ENCODE data around the gene RFPL3.
"Not testable (repeated sequence)": the region's sequence is repeated elsewhere in the genome, so short reads cannot be mapped to it uniquely, and the experiment has no call there.

The RFPL3 gene

DNA sequence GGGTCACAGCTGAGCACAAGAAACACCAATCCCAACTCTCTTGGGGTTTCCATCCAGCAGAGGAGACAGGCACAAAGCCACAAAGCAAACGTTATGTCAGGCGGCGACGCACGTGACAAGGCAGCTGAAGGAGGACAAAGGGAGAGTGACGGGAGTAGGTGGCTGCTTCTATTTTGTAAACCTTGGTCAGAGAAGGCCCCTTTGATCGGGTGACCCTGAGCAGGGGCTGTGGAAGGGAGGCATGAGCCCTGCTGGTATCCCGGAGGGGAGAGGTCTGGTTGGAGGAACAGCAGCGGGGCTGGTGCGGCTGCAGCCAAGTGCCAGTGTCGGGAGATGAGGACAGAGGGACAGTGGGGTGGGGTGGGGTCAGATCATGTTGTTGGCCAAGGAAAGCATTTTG is 17.3 kb upstream of the RFPL3 start:
- Histone ChIP-seq H3K79me2 (ENCODE audit: control insufficient read depth, insufficient read depth, low read length) (no peaks in the 10 kb centered on the region), H3K18ac (ENCODE audit: low read length) (no peak overlapping the region), H3K9ac (ENCODE audit: low read length) (no peak overlapping the region), H4K5ac (ENCODE audit: low read length) (no peak overlapping the region), H3K56ac (ENCODE audit: low read length) (no peak overlapping the region), H3K4me1 (ENCODE audit: control insufficient read depth, low read depth, low read length) (no peaks in the 10 kb centered on the region), H3K23ac (ENCODE audit: low read length) (no peak overlapping the region), H2BK5ac (ENCODE audit: low read length) (no peak overlapping the region), H3K27ac (ENCODE audit: low read depth, low read length) (no peak overlapping the region), H3K4me2 (ENCODE audit: low read length) (no peak overlapping the region), H4K8ac (ENCODE audit: low read depth, low read length) (no peak overlapping the region), H2BK15ac (replicated peaks; ENCODE audit: low read depth) (no peak overlapping the region), H3K27me3 (ENCODE audit: insufficient read depth, low read length, poor library complexity) (no peaks in the 10 kb centered on the region), H3K4me3 (ENCODE audit: low read length) (no peak overlapping the region), H3K4ac (ENCODE audit: low read depth, low read length) (no peak overlapping the region), H2AK5ac (ENCODE audit: low read length) (no peak overlapping the region), H3K36me3 (ENCODE audit: control insufficient read depth, insufficient read depth, low read length) (no peaks in the 10 kb centered on the region), H3K79me1 (ENCODE audit: low read length) (no peaks in the 10 kb centered on the region), H2BK120ac (ENCODE audit: low read depth, low read length) (no peak overlapping the region)
- WGBS (ENCODE audit: extremely low coverage, insufficient coverage, low lambda C conversion rate), result no CpG with 5 or more reads among the region's 11 CpGs
- no peak for DNase-seq

DNA sequence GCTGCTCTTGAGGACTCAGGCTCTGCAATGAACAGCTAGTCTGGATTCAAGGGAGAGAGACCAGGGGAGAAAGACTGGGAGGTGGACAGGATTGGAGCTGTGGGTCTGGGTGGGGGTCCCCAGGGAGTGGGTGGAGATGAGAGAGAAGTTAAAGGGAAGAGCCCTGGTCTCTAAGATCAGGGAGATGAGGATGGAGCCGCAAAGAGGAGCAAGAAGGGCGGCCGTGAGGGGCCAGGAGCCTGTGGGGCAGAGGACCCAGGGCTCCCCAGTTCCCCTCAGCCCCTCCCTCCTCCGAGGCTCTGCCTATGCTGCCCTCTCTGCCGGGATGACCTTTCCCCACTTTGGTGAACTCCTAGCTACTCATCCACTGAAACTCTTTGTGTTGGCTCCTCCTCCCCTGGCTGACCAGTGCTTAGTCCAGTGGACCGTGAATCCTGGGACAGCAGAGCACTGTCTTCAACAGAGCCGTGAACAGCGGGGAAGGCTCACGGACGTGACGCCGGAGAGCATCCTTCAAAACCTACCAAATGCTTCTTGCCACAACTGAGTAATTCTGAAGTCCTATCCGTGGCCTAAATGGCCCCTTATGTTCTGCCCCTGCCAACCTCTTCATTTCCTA is 16.4 kb upstream of the RFPL3 start:
- Histone ChIP-seq H3K23ac (ENCODE audit: low read length) (no peak overlapping the region), H4K5ac (ENCODE audit: low read length) (no peak overlapping the region), H3K79me1 (ENCODE audit: low read length) (no peaks in the 10 kb centered on the region), H3K4me3 (ENCODE audit: low read length) (no peak overlapping the region), H3K27me3 (ENCODE audit: insufficient read depth, low read length, poor library complexity) (no peaks in the 10 kb centered on the region), H3K27ac (ENCODE audit: low read depth, low read length) (no peak overlapping the region), H2BK5ac (ENCODE audit: low read length) (no peak overlapping the region), H3K56ac (ENCODE audit: low read length) (no peak overlapping the region), H3K18ac (ENCODE audit: low read length) (no peak overlapping the region), H2BK15ac (replicated peaks; ENCODE audit: low read depth) (no peak overlapping the region), H2BK120ac (ENCODE audit: low read depth, low read length) (no peak overlapping the region), H3K36me3 (ENCODE audit: control insufficient read depth, insufficient read depth, low read length) (no peaks in the 10 kb centered on the region), H3K4me2 (ENCODE audit: low read length) (no peak overlapping the region), H4K8ac (ENCODE audit: low read depth, low read length) (no peak overlapping the region), H3K9ac (ENCODE audit: low read length) (no peak overlapping the region), H3K4ac (ENCODE audit: low read depth, low read length) (no peak overlapping the region), H3K4me1 (ENCODE audit: control insufficient read depth, low read depth, low read length) (no peaks in the 10 kb centered on the region), H2AK5ac (ENCODE audit: low read length) (no peak overlapping the region), H3K79me2 (ENCODE audit: control insufficient read depth, insufficient read depth, low read length) (no peaks in the 10 kb centered on the region)
- WGBS (ENCODE audit: extremely low coverage, insufficient coverage, low lambda C conversion rate), result no CpG with 5 or more reads among the region's 13 CpGs
- DNase-seq, result no peak

DNA sequence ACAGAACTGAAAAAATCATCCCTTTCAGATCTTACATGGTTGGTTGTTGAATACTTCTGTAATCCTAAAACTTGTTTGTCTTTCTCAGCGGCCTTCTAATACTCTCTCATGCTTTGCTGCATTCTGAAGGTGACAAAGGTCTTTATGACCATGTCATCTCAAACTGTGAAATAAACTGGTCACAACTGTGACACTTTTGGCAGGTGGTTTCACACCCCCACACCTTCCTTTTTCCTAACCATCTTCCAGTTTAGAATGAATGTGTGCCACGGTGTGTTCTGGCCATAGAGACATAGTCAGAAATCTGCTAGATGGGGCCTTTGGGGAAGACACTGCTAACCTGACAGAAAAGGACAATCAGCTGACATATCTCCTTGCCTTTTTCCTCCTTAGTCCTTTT is 14.7 kb upstream of the RFPL3 start:
- Histone ChIP-seq H2AK5ac (ENCODE audit: low read length) (no peak overlapping the region), H3K4ac (ENCODE audit: low read depth, low read length) (no peak overlapping the region), H3K79me1 (ENCODE audit: low read length) (no peaks in the 10 kb centered on the region), H3K27me3 (ENCODE audit: insufficient read depth, low read length, poor library complexity) (no peaks in the 10 kb centered on the region), H3K23ac (ENCODE audit: low read length) (no peak overlapping the region), H3K56ac (ENCODE audit: low read length) (no peak overlapping the region), H4K8ac (ENCODE audit: low read depth, low read length) (no peak overlapping the region), H3K9ac (ENCODE audit: low read length) (no peak overlapping the region), H3K4me2 (ENCODE audit: low read length) (no peak overlapping the region), H2BK120ac (ENCODE audit: low read depth, low read length) (no peak overlapping the region), H3K4me1 (ENCODE audit: control insufficient read depth, low read depth, low read length) (no peaks in the 10 kb centered on the region), H3K18ac (ENCODE audit: low read length) (no peak overlapping the region), H4K5ac (ENCODE audit: low read length) (no peak overlapping the region), H3K79me2 (ENCODE audit: control insufficient read depth, insufficient read depth, low read length) (no peaks in the 10 kb centered on the region), H2BK15ac (replicated peaks; ENCODE audit: low read depth) (no peak overlapping the region), H3K36me3 (ENCODE audit: control insufficient read depth, insufficient read depth, low read length) (no peaks in the 10 kb centered on the region), H2BK5ac (ENCODE audit: low read length) (no peak overlapping the region), H3K4me3 (ENCODE audit: low read length) (no peak overlapping the region), H3K27ac (ENCODE audit: low read depth, low read length) (no peak overlapping the region)
- WGBS (ENCODE audit: extremely low coverage, insufficient coverage, low lambda C conversion rate), result no CpG with 5 or more reads among the region's 2 CpGs
- DNase-seq, result no peak

DNA sequence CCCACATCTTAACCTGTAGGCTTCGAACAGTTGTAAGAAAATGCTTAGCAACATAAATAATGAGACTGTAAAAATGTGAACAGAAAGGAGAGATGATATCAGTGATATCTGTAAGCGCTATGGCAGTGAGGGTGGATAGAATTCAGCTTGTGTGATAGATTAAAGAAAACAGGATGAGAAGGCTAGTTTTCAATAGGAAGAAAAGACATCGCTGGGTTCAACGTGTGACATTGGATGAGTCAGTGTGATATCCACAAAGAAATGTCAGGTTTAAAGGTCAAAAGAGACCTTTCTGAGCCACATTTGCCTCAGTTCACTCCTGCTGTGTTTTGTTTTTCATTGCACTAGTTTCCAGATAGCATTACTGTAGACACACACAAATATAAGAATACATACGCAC is 13.7 kb upstream of the RFPL3 start:
- H4K8ac ChIP-seq (ENCODE audit: low read depth, low read length), result no peak overlapping the region
- no peak overlapping the region for H3K4me2 ChIP-seq (ENCODE audit: low read length)
- H3K27me3 ChIP-seq (ENCODE audit: insufficient read depth, low read length, poor library complexity), result no peaks in the 10 kb centered on the region
- no peak overlapping the region for H3K18ac ChIP-seq (ENCODE audit: low read length)
- H3K56ac ChIP-seq (ENCODE audit: low read length), result no peak overlapping the region
- H3K4me1 ChIP-seq (ENCODE audit: control insufficient read depth, low read depth, low read length), result no peaks in the 10 kb centered on the region
- no peak overlapping the region for H2BK15ac ChIP-seq (replicated peaks; ENCODE audit: low read depth)
- H3K36me3 ChIP-seq (ENCODE audit: control insufficient read depth, insufficient read depth, low read length), result no peaks in the 10 kb centered on the region
- H4K5ac ChIP-seq (ENCODE audit: low read length), result no peak overlapping the region
- no peak for DNase-seq
- H2BK5ac ChIP-seq (ENCODE audit: low read length), result no peak overlapping the region
- no peak overlapping the region for H2AK5ac ChIP-seq (ENCODE audit: low read length)
- H3K4me3 ChIP-seq (ENCODE audit: low read length), result no peak overlapping the region
- H3K23ac ChIP-seq (ENCODE audit: low read length), result no peak overlapping the region
- no peak overlapping the region for H3K9ac ChIP-seq (ENCODE audit: low read length)
- no peak overlapping the region for H3K4ac ChIP-seq (ENCODE audit: low read depth, low read length)
- no peaks in the 10 kb centered on the region for H3K79me1 ChIP-seq (ENCODE audit: low read length)
- no peak overlapping the region for H3K27ac ChIP-seq (ENCODE audit: low read depth, low read length)
- no peaks in the 10 kb centered on the region for H3K79me2 ChIP-seq (ENCODE audit: control insufficient read depth, insufficient read depth, low read length)
- WGBS (ENCODE audit: extremely low coverage, insufficient coverage, low lambda C conversion rate), result no CpG with 5 or more reads among the region's 5 CpGs
- H2BK120ac ChIP-seq (ENCODE audit: low read depth, low read length), result no peak overlapping the region

DNA sequence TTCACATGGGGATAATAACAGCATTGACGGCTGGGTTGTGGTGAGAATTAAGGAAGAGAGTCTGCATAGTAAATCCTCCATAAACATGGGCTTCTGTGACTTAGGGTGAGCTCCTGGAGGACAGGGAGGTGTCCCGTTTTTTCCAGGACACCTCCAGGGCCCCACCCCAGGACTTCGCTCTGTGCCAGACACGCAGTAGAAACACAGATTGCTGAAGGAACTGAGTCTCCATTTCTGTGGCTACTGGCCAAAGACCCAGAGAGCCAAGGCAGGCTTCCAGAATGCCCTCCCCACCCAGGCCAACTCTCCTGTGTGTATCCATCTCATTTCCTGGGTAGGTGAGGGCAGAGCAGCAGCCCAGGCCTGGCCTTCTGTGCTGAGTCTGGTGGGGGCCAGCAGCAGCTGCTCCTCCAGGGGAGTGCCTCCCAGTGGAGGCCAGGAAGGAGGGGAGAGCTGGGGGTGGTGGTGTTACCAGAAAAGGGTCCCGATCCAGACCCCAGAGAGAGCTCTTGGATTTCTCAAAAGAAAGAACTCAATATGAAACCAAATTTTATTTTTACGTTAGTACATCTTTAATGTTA is 9.5 kb upstream of the RFPL3 start:
- WGBS (ENCODE audit: extremely low coverage, insufficient coverage, low lambda C conversion rate), result no CpG with 5 or more reads among the region's 6 CpGs
- H4K5ac ChIP-seq (ENCODE audit: low read length), result no peak overlapping the region
- no peak for DNase-seq

DNA sequence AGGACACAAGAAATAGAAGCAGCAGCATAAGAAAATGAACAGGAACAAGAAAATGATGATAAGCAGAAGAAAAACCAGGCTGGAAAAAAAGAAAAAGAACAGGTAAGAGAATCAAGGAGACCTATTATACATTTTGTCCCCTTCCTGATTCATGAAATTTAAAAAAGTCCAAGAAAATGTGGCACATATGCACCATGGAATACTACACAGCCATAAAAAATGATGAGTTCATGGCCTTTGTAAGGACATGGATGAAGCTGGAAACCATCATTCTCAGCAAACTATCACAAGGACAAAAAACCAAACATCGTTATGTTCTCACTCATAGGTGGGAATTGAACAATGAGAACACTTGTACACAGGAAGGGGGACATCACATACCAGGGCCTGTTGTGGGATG is 5.8 kb upstream of the RFPL3 start:
- not testable (repeated sequence) for H3K27ac ChIP-seq (ENCODE audit: low read depth, low read length); H3K4me1 ChIP-seq (ENCODE audit: control insufficient read depth, low read depth, low read length); H2BK15ac ChIP-seq (replicated peaks; ENCODE audit: low read depth); H4K5ac ChIP-seq (ENCODE audit: low read length); H3K79me1 ChIP-seq (ENCODE audit: low read length); H3K4ac ChIP-seq (ENCODE audit: low read depth, low read length); H2AK5ac ChIP-seq (ENCODE audit: low read length); H3K18ac ChIP-seq (ENCODE audit: low read length); H3K9ac ChIP-seq (ENCODE audit: low read length); H3K27me3 ChIP-seq (ENCODE audit: insufficient read depth, low read length, poor library complexity); DNase-seq; H4K8ac ChIP-seq (ENCODE audit: low read depth, low read length); H3K79me2 ChIP-seq (ENCODE audit: control insufficient read depth, insufficient read depth, low read length); H3K56ac ChIP-seq (ENCODE audit: low read length); H3K36me3 ChIP-seq (ENCODE audit: control insufficient read depth, insufficient read depth, low read length); H3K4me2 ChIP-seq (ENCODE audit: low read length); H3K23ac ChIP-seq (ENCODE audit: low read length); H2BK120ac ChIP-seq (ENCODE audit: low read depth, low read length); H3K4me3 ChIP-seq (ENCODE audit: low read length); H2BK5ac ChIP-seq (ENCODE audit: low read length)
- no CpG with 5 or more reads among the region's 1 CpG for WGBS (ENCODE audit: extremely low coverage, insufficient coverage, low lambda C conversion rate)

More for the DNA sequence above, 9.5 kb upstream of the RFPL3 start:
- Histone ChIP-seq H3K23ac (ENCODE audit: low read length) (no peak overlapping the region), H3K4me2 (ENCODE audit: low read length) (no peak overlapping the region), H3K27ac (ENCODE audit: low read depth, low read length) (no peak overlapping the region), H3K79me2 (ENCODE audit: control insufficient read depth, insufficient read depth, low read length) (no peaks in the 10 kb centered on the region), H4K8ac (ENCODE audit: low read depth, low read length) (no peak overlapping the region), H3K9ac (ENCODE audit: low read length) (no peak overlapping the region), H3K36me3 (ENCODE audit: control insufficient read depth, insufficient read depth, low read length) (no peaks in the 10 kb centered on the region), H2BK15ac (replicated peaks; ENCODE audit: low read depth) (no peak overlapping the region), H3K4me3 (ENCODE audit: low read length) (no peak overlapping the region), H3K27me3 (ENCODE audit: insufficient read depth, low read length, poor library complexity) (no peaks in the 10 kb centered on the region), H2AK5ac (ENCODE audit: low read length) (no peak overlapping the region), H3K18ac (ENCODE audit: low read length) (no peak overlapping the region), H3K56ac (ENCODE audit: low read length) (no peak overlapping the region), H3K4ac (ENCODE audit: low read depth, low read length) (no peak overlapping the region), H3K4me1 (ENCODE audit: control insufficient read depth, low read depth, low read length) (no peaks in the 10 kb centered on the region), H3K79me1 (ENCODE audit: low read length) (no peaks in the 10 kb centered on the region), H2BK5ac (ENCODE audit: low read length) (no peak overlapping the region), H2BK120ac (ENCODE audit: low read depth, low read length) (no peak overlapping the region)

Measured in mesendoderm (in vitro differentiated cells).